HepG2 (cell line): ENCODE results near the gene GTF2H1. TPM values are rescaled to one million over a fixed set of nuclear protein-coding genes. Genes with fewer than 3 reads are reported as not detected.

ENCODE experiments used
- ATAC-seq: fragments of 200-7000 bp; cut with Tn5 transposase; 3 replicates; pipeline ENCODE4 v1.9.1; 2020; ENCODE audit warnings: mild to moderate bottlenecking, moderate library complexity
- BruUV-seq: library from RNA; stranded (reverse); fragments of 400-500 nt; replicated peaks from 2 replicates; lab custom pipeline; 2021; lab: Mats Ljungman, UMichigan
- CTCF ChIA-PET: fragments of 300-600 bp; formaldehyde crosslinking; extraction: SDS; loops from one replicate; lab custom pipeline; 2021; ENCODE audit warnings: low total read pairs, inconsistent platforms, low intra/inter-chr PET ratio; lab: Yijun Ruan, JAX
- POLR2A ChIA-PET: fragments of 350-600 bp; sonication (Branson Sonifier 250); formaldehyde crosslinking; loops from one replicate; lab custom pipeline; 2020; ENCODE audit warnings: antibody characterized with exemption, inconsistent platforms; lab: Yijun Ruan, JAX
- DNase-seq: peaks from one replicate; pipeline ENCODE4 v3.0.0-alpha.2; 2015; ENCODE audit warnings: low spot score
- FAIRE-seq: peaks from 3 replicates; lab custom pipeline; 2011; peaks lifted over from hg19 to GRCh38; lab: Jason Lieb, UNC
- H2AFZ ChIP-seq: one replicate; pipeline ENCODE4 v1.6.1; 2011; ENCODE audit warnings: low read length, inconsistent platforms
- H3K27ac ChIP-seq: fragments of 300-600 bp; 3 replicates; pipeline ENCODE4 v1.8.0; 2011; ENCODE audit warnings: mixed run types, mild to moderate bottlenecking, mixed read lengths, low read length, inconsistent platforms; ENCODE audit not compliant: insufficient read depth; ENCODE audit errors: extremely low read length
- H3K27me3 ChIP-seq, 2 experiments: fragments of 200-600 bp in 1 of 2; 2 replicates in 1 of 2; 3 replicates in 1 of 2; pipeline versions ENCODE4 v1.6.0 to v1.8.0; 2011; ENCODE audit warnings: low read length in 2 of 2, mild to moderate bottlenecking in 2 of 2, moderate library complexity in 2 of 2, inconsistent platforms in 1 of 2; ENCODE audit not compliant: insufficient read depth in 2 of 2, control insufficient read depth in 1 of 2
- H3K36me3 ChIP-seq, 2 experiments: fragments of 200-600 bp in 1 of 2; replicated peaks in 1 of 2; 2 replicates in 1 of 2; 3 replicates in 1 of 2; pipeline versions ENCODE4 v1.5.1 to v1.8.0; 2011; ENCODE audit warnings: low read length in 2 of 2, inconsistent platforms in 1 of 2; ENCODE audit not compliant: insufficient read depth in 2 of 2, control insufficient read depth in 1 of 2
- H3K4me1 ChIP-seq: 2 replicates; pipeline ENCODE4 v1.5.1; 2012; ENCODE audit warnings: low read length, inconsistent platforms; ENCODE audit not compliant: insufficient read depth
- H3K4me2 ChIP-seq: 2 replicates; pipeline ENCODE4 v1.6.0; 2011; ENCODE audit warnings: low read depth, low read length, inconsistent platforms
- H3K4me3 ChIP-seq, 3 experiments: fragments of 200-600 bp in 1 of 3; sonication (generic), shearing (Covaris generic) in 1 of 3; replicated peaks in 1 of 3; 2 replicates each; pipeline ENCODE4 v1.5.1; 2011 to 2016; ENCODE audit warnings: low read length in 3 of 3, inconsistent platforms in 2 of 3, low read depth in 2 of 3, mild to moderate bottlenecking in 2 of 3, control low read depth in 1 of 3, mixed read lengths in 1 of 3; ENCODE audit not compliant: insufficient read depth in 1 of 3
- H3K79me2 ChIP-seq: one replicate; pipeline ENCODE4 v1.6.1; 2011; ENCODE audit warnings: low read length, inconsistent platforms; ENCODE audit not compliant: insufficient read depth
- H3K9ac ChIP-seq: 2 replicates; pipeline ENCODE4 v1.6.0; 2011; ENCODE audit warnings: mild to moderate bottlenecking, low read depth, low read length, inconsistent platforms; ENCODE audit not compliant: insufficient read depth
- H3K9me3 ChIP-seq: 2 replicates; pipeline ENCODE4 v1.5.1; 2012; ENCODE audit warnings: mild to moderate bottlenecking, low read length
- H4K20me1 ChIP-seq: 2 replicates; pipeline ENCODE4 v1.6.0; 2011; ENCODE audit warnings: inconsistent platforms, mild to moderate bottlenecking, low read length, moderate library complexity; ENCODE audit not compliant: insufficient read depth
- EED ChIP-seq: sonication (generic); formaldehyde crosslinking; IDR thresholded peaks from 2 replicates; pipeline ENCODE4 v1.5.0; 2020; ENCODE audit warnings: mild to moderate bottlenecking, missing genetic modification reagents
- ERF ChIP-seq: IDR thresholded peaks from 2 replicates; pipeline ENCODE4 v1.6.1; 2018; ENCODE audit warnings: missing biosample characterization, missing genetic modification reagents
- GRHL1 ChIP-seq: sonication (generic); formaldehyde crosslinking; conservative IDR thresholded peaks from 2 replicates; pipeline ENCODE4 v1.8.0; 2022; ENCODE audit warnings: missing genetic modification reagents
- IRX3 ChIP-seq: sonication (generic); formaldehyde crosslinking; IDR thresholded peaks from 2 replicates; pipeline ENCODE4 v1.8.1; 2023; ENCODE audit warnings: mild to moderate bottlenecking, low read depth, missing genetic modification reagents, borderline replicate concordance
- MAFG ChIP-seq: sonication (generic); formaldehyde crosslinking; IDR thresholded peaks from 2 replicates; pipeline ENCODE4 v1.5.1; 2020; ENCODE audit warnings: mild to moderate bottlenecking, missing genetic modification reagents
- RELA ChIP-seq: sonication (generic); formaldehyde crosslinking; IDR thresholded peaks from 2 replicates; pipeline ENCODE4 v1.4.0; 2020; ENCODE audit warnings: missing genetic modification reagents
- RFX1 ChIP-seq: fragments of 450-650 bp; IDR thresholded peaks from 2 replicates; pipeline ENCODE4 v1.6.1; 2017
- ZBTB44 ChIP-seq: sonication (generic); formaldehyde crosslinking; IDR thresholded peaks from 2 replicates; pipeline ENCODE4 v1.4.0; 2020; ENCODE audit warnings: missing genetic modification reagents
- ZNF280B ChIP-seq: sonication (generic); formaldehyde crosslinking; IDR thresholded peaks from 2 replicates; pipeline ENCODE4 v1.5.0; 2020; ENCODE audit warnings: missing genetic modification reagents, mild to moderate bottlenecking, borderline replicate concordance
- ZNF615 ChIP-seq: sonication (generic); formaldehyde crosslinking; IDR thresholded peaks from 2 replicates; pipeline ENCODE4 v1.5.0; 2020; ENCODE audit warnings: mild to moderate bottlenecking, missing genetic modification reagents, borderline replicate concordance
- ZSCAN31 ChIP-seq: sonication (generic); formaldehyde crosslinking; IDR thresholded peaks from 2 replicates; pipeline ENCODE4 v1.5.0; 2020; ENCODE audit warnings: low read depth, mild to moderate bottlenecking, missing genetic modification reagents
- WGBS: methylation state at CpG from one replicate; pipeline ENCODE4 v1.1.6; 2017; ENCODE audit warnings: low lambda C conversion rate; 5-methylcytosine and 5-hydroxymethylcytosine counted together
- in situ Hi-C: cut with HindIII; loops from 2 replicates; pipeline ENCODE4 v1.10.0; 2017; ENCODE audit warnings: low pct_unique_long_range_greater_than_20kb; ENCODE audit not compliant: extremely low pct_ligation_motif_present
- intact Hi-C: fragments of 100-400 bp; cut with micrococcal nuclease; formaldehyde crosslinking; loops from one replicate; pipeline ENCODE4 v1.10.0; 2022; ENCODE audit not compliant: unreplicated experiment
- polyA plus RNA-seq, 8 experiments: library from polyadenylated mRNA; depleted of rRNA in 3 of 8; stranded (reverse) in 7 of 8; unstranded in 1 of 8; fragments of >200 nt; fragmentation: Illumina TruSeq in 4 of 8; extraction: Trizol in 4 of 8; gene quantifications; 2 replicates each; pipeline versions ENCODE4 v1.2.1 to v1.2.3, GENCODE V29; 2011 to 2016; ENCODE audit warnings: low read depth in 4 of 8, missing spikeins in 1 of 8, mixed read lengths in 1 of 8; ENCODE audit not compliant: insufficient read depth in 1 of 8
- total RNA-seq, 5 experiments: library from RNA; depleted of rRNA; stranded (reverse); fragments of >200 nt; fragmentation: Illumina TruSeq; extraction: Trizol; gene quantifications; 2 replicates each; pipeline ENCODE4 v1.2.3, GENCODE V29; 2016; ENCODE audit warnings: low read depth in 1 of 5

GTF2H1 gene
- total and polyA plus RNA-seq, 2 of the 13 experiments (the other 11 are each of a cell fraction or from before 2014, with no cell fraction given), result 15.7 to 51.4 TPM

- no TSS peak for BruUV-seq
- Histone ChIP-seq H3K4me1 (peaks cover 31% of the 10 kb centered on the region), H3K79me2 (peaks cover 33% of the 10 kb centered on the region), H3K27me3 (no peaks in the 10 kb centered on the region), H2AFZ (no peak overlapping the region), H4K20me1 (no peaks in the 10 kb centered on the region), H3K4me2 (no peak overlapping the region), H3K27ac (no peak overlapping the region), H3K9ac (no peak overlapping the region), H3K4me3 (no peak overlapping the region), H3K9me3 (no peaks in the 10 kb centered on the region), H3K36me3 (peaks cover 2 to 12% of the 10 kb centered on the region in 2 experiments; a peak in 2 of 5 replicates)
- CTCF ChIA-PET, result no interaction called here
- no peak for DNase-seq
- 97% methylated on average over 9 of the region's 9 CpGs for WGBS
- POLR2A ChIA-PET, result interaction anchor here (0.7 to 0.9 kb wide), 2 partner anchors 8 to 11 kb away, joined by 3 read pairs; no protein-coding TSS in a partner anchor
- intact Hi-C loops, result no loop called here
- TF ChIP-seq ZBTB44 (CRISPR knock-in tag), result no peak
- no peak for TF ChIP-seq GRHL1 (CRISPR knock-in tag)
- no peak for TF ChIP-seq ZNF280B (CRISPR knock-in tag)
- no peak for TF ChIP-seq ZNF615 (CRISPR knock-in tag)
- no peak for TF ChIP-seq RFX1
- TF ChIP-seq IRX3 (CRISPR knock-in tag), result no peak
- TF ChIP-seq RELA, result no peak
- TF ChIP-seq ERF, result no peak
- TF ChIP-seq EED (CRISPR knock-in tag), result no peak
- no peak for TF ChIP-seq MAFG
- no peak for TF ChIP-seq ZSCAN31
- ATAC-seq, result no peak
- in situ Hi-C loops, result no loop called here
- FAIRE-seq, result no peak
These were observed 7.4 kb upstream of the GTF2H1 start for GRCh38 chr11:18314784-18315523.
